ENCODE results near the gene KIR2DL3. TPM values are rescaled to one million over a fixed set of nuclear protein-coding genes. Genes with fewer than 3 reads are reported as not detected.

KIR2DL3 gene
- total RNA-seq, 1 experiment from 2014 or later, result not detected

DNA sequence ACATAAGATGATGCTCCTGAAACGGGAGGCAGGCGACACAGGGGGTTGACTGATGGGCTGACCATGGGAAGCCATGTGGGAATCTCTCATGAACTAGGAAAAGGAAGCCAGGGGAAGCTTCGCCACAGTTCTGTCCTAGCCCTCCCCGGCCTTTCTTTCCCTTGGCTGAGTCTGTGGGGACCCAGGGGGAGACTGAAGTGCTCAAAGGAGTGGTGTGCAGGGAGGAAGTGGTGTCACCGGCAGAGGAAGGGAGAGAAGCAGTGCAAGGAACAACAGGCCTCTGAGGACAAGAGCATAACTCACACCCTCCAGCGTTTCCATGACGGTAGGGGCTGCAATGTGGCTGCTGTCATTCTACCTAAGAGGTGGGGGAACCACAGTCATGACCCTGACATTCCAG is 13.0 kb upstream of the KIR2DL3 start:
- TF ChIP-seq, protein P1, sequence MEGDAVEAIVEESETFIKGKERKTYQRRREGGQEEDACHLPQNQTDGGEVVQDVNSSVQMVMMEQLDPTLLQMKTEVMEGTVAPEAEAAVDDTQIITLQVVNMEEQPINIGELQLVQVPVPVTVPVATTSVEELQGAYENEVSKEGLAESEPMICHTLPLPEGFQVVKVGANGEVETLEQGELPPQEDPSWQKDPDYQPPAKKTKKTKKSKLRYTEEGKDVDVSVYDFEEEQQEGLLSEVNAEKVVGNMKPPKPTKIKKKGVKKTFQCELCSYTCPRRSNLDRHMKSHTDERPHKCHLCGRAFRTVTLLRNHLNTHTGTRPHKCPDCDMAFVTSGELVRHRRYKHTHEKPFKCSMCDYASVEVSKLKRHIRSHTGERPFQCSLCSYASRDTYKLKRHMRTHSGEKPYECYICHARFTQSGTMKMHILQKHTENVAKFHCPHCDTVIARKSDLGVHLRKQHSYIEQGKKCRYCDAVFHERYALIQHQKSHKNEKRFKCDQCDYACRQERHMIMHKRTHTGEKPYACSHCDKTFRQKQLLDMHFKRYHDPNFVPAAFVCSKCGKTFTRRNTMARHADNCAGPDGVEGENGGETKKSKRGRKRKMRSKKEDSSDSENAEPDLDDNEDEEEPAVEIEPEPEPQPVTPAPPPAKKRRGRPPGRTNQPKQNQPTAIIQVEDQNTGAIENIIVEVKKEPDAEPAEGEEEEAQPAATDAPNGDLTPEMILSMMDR (conservative IDR thresholded peaks at IDR 0.05), result no peak
- no peak for TF ChIP-seq EZH2 (IDR thresholded peaks at IDR 0.05; ENCODE audit: low read depth)
- no peak overlapping the region for H2AFZ ChIP-seq
- H3F3A ChIP-seq (ENCODE audit: insufficient read depth, low read depth), result no peaks in the 10 kb centered on the region
- H3K27me3 ChIP-seq (ENCODE audit: insufficient read depth, low read depth), result peaks cover 34% of the 10 kb centered on the region
- no peaks in the 10 kb centered on the region for H3K36me3 ChIP-seq (ENCODE audit: low read depth)
- intact Hi-C loops (cut with micrococcal nuclease; ENCODE audit: unreplicated experiment), result no loop called here
- H3K4me1 ChIP-seq (replicated peaks; ENCODE audit: insufficient read depth), result no peaks in the 10 kb centered on the region
- ChIA-PET POLR2A (ENCODE audit: unreplicated experiment) (no interaction called here), CTCF (no interaction called here)
- no peak for DNase-seq
- H3K4me3 ChIP-seq, result no peak overlapping the region
- H4K20me1 ChIP-seq (ENCODE audit: insufficient read depth), result no peaks in the 10 kb centered on the region
- H3K9me2 ChIP-seq (ENCODE audit: insufficient read depth), result 0 out of 2 replicates have a peak, but pooled peaks cover 3% of the 10 kb centered on the region
- no peak overlapping the region for H3K27ac ChIP-seq
- peaks cover 8% of the 10 kb centered on the region for H3K9me3 ChIP-seq (ENCODE audit: insufficient read depth, low read depth)
- no TSS peak for BruUV-seq (replicated peaks)
- H3K79me2 ChIP-seq (ENCODE audit: low read depth), result no peaks in the 10 kb centered on the region
- no peak overlapping the region for H3K4me2 ChIP-seq

DNA sequence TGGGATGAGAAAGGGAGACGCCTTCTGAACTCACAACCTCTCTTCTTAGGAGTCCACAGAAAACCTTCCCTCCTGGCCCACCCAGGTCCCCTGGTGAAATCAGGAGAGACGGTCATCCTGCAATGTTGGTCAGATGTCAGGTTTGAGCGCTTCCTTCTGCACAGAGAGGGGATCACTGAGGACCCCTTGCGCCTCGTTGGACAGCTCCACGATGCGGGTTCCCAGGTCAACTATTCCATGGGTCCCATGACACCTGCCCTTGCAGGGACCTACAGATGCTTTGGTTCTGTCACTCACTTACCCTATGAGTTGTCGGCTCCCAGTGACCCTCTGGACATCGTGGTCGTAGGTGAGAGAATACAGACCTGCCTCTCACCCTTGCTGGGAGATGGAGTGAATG is 10.8 kb upstream of the KIR2DL3 start:
- H3K4me3 ChIP-seq, result no peak overlapping the region
- H3K9me3 ChIP-seq (ENCODE audit: insufficient read depth, low read depth), result no peaks in the 10 kb centered on the region
- CTCF ChIA-PET, result no interaction called here

DNA sequence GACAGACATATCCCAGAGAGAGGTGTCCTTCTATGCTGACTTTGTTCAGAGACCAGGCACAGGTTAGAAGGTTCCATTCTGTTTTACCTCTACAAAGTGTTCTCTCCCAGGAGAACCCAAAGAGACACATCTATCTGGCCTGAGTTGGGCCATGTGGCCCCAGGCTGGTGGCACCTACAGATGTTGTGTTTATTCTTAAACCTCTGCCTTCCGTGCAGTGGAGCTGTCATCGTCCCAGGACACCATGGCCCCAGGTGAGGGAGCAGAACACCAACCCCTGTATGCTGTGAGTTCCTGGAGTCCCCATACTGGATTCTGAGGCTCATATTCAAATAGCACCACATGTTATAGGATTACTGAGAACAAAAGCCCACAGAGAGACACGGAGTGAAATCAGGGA is 10.1 kb upstream of the KIR2DL3 start:
- no peak overlapping the region for H3K4me2 ChIP-seq
- H3K36me3 ChIP-seq (ENCODE audit: low read depth), result no peaks in the 10 kb centered on the region
- intact Hi-C loops (cut with micrococcal nuclease; ENCODE audit: unreplicated experiment), result no loop called here
- H3K4me1 ChIP-seq (replicated peaks; ENCODE audit: insufficient read depth), result no peaks in the 10 kb centered on the region
- no peaks in the 10 kb centered on the region for H4K20me1 ChIP-seq (ENCODE audit: insufficient read depth)
- no peak overlapping the region for H3K27ac ChIP-seq
- H3K9me3 ChIP-seq (ENCODE audit: insufficient read depth, low read depth), result no peaks in the 10 kb centered on the region
- peaks cover 60% of the 10 kb centered on the region for H3K27me3 ChIP-seq (ENCODE audit: insufficient read depth, low read depth)
- no peak overlapping the region for H3K4me3 ChIP-seq
- no peaks in the 10 kb centered on the region for H3K79me2 ChIP-seq (ENCODE audit: low read depth)
- TF ChIP-seq, protein P1 (conservative IDR thresholded peaks at IDR 0.05), result no peak
- no peak for TF ChIP-seq EZH2 (IDR thresholded peaks at IDR 0.05; ENCODE audit: low read depth)
- H3K9me2 ChIP-seq (ENCODE audit: insufficient read depth), result no peaks in the 10 kb centered on the region
- ChIA-PET POLR2A (ENCODE audit: unreplicated experiment) (no interaction called here), CTCF (no interaction called here)
- no peaks in the 10 kb centered on the region for H3F3A ChIP-seq (ENCODE audit: insufficient read depth, low read depth)
- BruUV-seq (replicated peaks), result no TSS peak
- H2AFZ ChIP-seq, result no peak overlapping the region
- DNase-seq, result no peak

More for the DNA sequence above, 10.8 kb upstream of the KIR2DL3 start:
- BruUV-seq (replicated peaks), result no TSS peak
- H3K9me2 ChIP-seq (ENCODE audit: insufficient read depth), result no peaks in the 10 kb centered on the region
- no peaks in the 10 kb centered on the region for H3K4me1 ChIP-seq (replicated peaks; ENCODE audit: insufficient read depth)
- no peak overlapping the region for H2AFZ ChIP-seq
- no peak overlapping the region for H3K4me2 ChIP-seq
- no peak overlapping the region for H3K27ac ChIP-seq
- H3K27me3 ChIP-seq (ENCODE audit: insufficient read depth, low read depth), result peaks cover 54% of the 10 kb centered on the region
- TF ChIP-seq, protein P1 (conservative IDR thresholded peaks at IDR 0.05), result no peak
- TF ChIP-seq EZH2 (IDR thresholded peaks at IDR 0.05; ENCODE audit: low read depth), result no peak
- H3K36me3 ChIP-seq (ENCODE audit: low read depth), result no peaks in the 10 kb centered on the region
- H3F3A ChIP-seq (ENCODE audit: insufficient read depth, low read depth), result no peaks in the 10 kb centered on the region
- intact Hi-C loops (cut with micrococcal nuclease; ENCODE audit: unreplicated experiment), result no loop called here
- POLR2A ChIA-PET (ENCODE audit: unreplicated experiment), result no interaction called here
- no peaks in the 10 kb centered on the region for H3K79me2 ChIP-seq (ENCODE audit: low read depth)
- DNase-seq, result no peak
- H4K20me1 ChIP-seq (ENCODE audit: insufficient read depth), result no peaks in the 10 kb centered on the region

Measured in PC-9 (cell line).